ENCODE data around the gene RAPGEF2.

Gene RAPGEF2

DNA sequence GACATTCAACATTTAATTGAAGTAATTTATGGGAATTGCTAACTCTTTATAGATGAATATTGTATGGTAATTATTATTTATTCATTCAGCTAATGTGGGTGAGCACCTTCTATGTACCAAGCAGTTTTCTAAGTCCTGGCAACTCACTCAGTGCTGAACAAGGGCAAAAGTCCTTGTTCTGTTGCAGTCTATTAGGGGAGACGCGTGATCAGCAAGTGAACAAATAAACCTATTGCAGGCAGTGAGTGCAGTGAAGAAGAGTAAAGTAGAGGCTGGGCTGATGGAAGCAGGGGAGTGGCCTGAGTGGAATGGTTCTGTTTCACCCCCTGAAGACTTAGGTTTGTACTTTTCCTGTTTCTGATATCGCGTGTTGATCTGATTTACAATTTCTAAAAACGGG, 214.3 kb downstream of the RAPGEF2 start:
- POLR2A ChIA-PET: no interaction called here
- DNase-seq (ENCODE audit: extremely low spot score): no peak
- CTCF ChIA-PET: no interaction called here
- no peak for TF ChIP-seq TARDBP (IDR thresholded peaks at IDR 0.05)

DNA sequence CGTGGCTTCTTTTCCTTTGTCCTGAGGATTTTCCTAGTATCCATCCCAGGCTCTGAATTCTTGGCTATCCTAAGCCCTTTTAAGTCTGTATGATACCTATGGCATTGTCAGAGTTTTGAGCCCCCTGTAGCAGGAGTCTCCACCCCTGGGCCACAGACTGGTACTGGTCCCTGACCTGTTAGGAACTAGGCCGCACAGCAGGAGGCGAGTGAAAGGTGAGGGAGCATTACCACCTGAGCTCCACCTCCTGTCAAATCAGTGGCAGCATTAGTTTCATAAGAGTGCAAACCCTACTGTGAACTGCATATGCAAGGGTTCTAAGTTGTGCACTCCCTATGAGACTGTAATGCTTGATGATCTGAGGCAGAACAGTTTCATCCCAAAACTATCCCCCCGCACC, 216.1 kb downstream of the RAPGEF2 start:
- CTCF ChIA-PET: no interaction called here
- DNase-seq (ENCODE audit: extremely low spot score): no peak
- TF ChIP-seq L3MBTL2 (conservative IDR thresholded peaks at IDR 0.05): no peak
- no peak for TF ChIP-seq SP1 (IDR thresholded peaks at IDR 0.05)
- TF ChIP-seq FOXK2 (IDR thresholded peaks at IDR 0.05): no peak
- no peak for TF ChIP-seq ARNT (IDR thresholded peaks at IDR 0.05)
- TF ChIP-seq TARDBP (IDR thresholded peaks at IDR 0.05): no peak
- TF ChIP-seq BHLHE40 (IDR thresholded peaks at IDR 0.05; ENCODE audit: borderline replicate concordance): no peak
- no peak for TF ChIP-seq NFRKB (IDR thresholded peaks at IDR 0.05)
- no peak for TF ChIP-seq ZNF384 (IDR thresholded peaks at IDR 0.05)
- POLR2A ChIA-PET: no interaction called here

DNA sequence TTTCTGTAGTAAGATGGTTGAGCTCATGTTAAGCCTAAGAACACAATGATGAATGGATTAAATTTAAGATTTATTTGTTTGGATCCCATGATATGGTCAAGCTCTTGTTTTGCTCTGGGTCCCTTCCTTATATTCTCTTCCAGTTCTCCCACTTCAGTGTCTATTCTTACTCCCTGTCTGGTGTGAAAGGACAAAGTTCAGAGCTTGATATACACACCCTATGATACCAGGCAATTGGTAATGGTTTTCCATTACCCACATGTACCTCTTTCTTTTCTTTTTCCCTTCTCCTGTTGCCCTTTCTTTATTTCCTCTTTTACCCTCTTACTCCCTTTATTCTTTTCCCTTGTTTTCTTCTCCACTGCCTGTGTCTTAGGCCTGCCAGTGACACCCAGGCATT, 223.6 kb downstream of the RAPGEF2 start:
- CTCF ChIA-PET: no interaction called here
- POLR2A ChIA-PET: no interaction called here
- no peak for DNase-seq (ENCODE audit: extremely low spot score)
- TF ChIP-seq, protein P1, sequence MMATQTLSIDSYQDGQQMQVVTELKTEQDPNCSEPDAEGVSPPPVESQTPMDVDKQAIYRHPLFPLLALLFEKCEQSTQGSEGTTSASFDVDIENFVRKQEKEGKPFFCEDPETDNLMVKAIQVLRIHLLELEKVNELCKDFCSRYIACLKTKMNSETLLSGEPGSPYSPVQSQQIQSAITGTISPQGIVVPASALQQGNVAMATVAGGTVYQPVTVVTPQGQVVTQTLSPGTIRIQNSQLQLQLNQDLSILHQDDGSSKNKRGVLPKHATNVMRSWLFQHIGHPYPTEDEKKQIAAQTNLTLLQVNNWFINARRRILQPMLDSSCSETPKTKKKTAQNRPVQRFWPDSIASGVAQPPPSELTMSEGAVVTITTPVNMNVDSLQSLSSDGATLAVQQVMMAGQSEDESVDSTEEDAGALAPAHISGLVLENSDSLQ (IDR thresholded peaks at IDR 0.05): no peak
- TF ChIP-seq FOXA1 (IDR thresholded peaks at IDR 0.05): no peak
- TF ChIP-seq FOXK2 (IDR thresholded peaks at IDR 0.05): no peak
- TF ChIP-seq SP1 (IDR thresholded peaks at IDR 0.05): no peak
- no peak for TF ChIP-seq NFRKB (IDR thresholded peaks at IDR 0.05)
- no peak for TF ChIP-seq L3MBTL2 (conservative IDR thresholded peaks at IDR 0.05)
- TF ChIP-seq SUZ12 (IDR thresholded peaks at IDR 0.05): no peak
- no peak for TF ChIP-seq ARNT (IDR thresholded peaks at IDR 0.05)
- no peak for TF ChIP-seq LEF1 (IDR thresholded peaks at IDR 0.05; ENCODE audit: borderline replicate concordance)
- TF ChIP-seq CTBP1 (IDR thresholded peaks at IDR 0.05; ENCODE audit: borderline replicate concordance): no peak

DNA sequence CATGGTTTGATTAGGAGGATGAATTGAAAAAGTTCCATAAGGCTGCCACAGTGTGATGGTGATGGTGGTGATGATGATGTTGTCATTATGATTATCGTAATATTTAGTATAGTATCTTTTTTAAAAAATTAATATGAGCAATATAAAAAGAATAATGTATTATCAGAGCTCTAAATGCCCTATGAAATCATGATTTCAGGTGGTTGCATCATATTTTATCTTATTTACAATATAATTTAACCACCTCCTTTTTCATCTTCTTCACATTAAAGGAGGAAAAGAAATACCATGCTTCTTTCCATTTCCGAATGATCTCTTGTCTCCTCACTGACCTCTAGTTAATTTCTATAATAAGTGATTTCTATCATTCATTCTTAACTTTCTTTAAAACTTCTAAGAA, 225.9 kb downstream of the RAPGEF2 start:
- ChIA-PET POLR2A (no interaction called here), CTCF (interaction anchor here (0.6 kb wide), 2 partner anchors 14 to 24 kb away, joined by 4 to 5 read pairs; no protein-coding TSS in a partner anchor)
- no peak for TF ChIP-seq LEF1 (IDR thresholded peaks at IDR 0.05; ENCODE audit: borderline replicate concordance)
- no peak for TF ChIP-seq FOXM1 (IDR thresholded peaks at IDR 0.05; ENCODE audit: borderline replicate concordance)
- no peak for TF ChIP-seq TARDBP (IDR thresholded peaks at IDR 0.05)
- no peak for TF ChIP-seq SUZ12 (IDR thresholded peaks at IDR 0.05)
- TF ChIP-seq FOXK2 (IDR thresholded peaks at IDR 0.05): no peak
- TF ChIP-seq, protein P1 (IDR thresholded peaks at IDR 0.05): no peak
- TF ChIP-seq ARNT (IDR thresholded peaks at IDR 0.05): no peak
- no peak for TF ChIP-seq BHLHE40 (IDR thresholded peaks at IDR 0.05; ENCODE audit: borderline replicate concordance)
- TF ChIP-seq SP1 (IDR thresholded peaks at IDR 0.05): no peak
- TF ChIP-seq NFRKB (IDR thresholded peaks at IDR 0.05): no peak
- no peak for TF ChIP-seq ELF4 (IDR thresholded peaks at IDR 0.05)
- TF ChIP-seq CTBP1 (IDR thresholded peaks at IDR 0.05; ENCODE audit: borderline replicate concordance): no peak
- TF ChIP-seq FOXA1 (IDR thresholded peaks at IDR 0.05): no peak
- TF ChIP-seq HDGF (IDR thresholded peaks at IDR 0.05; ENCODE audit: borderline replicate concordance): no peak
- no peak for TF ChIP-seq ZNF384 (IDR thresholded peaks at IDR 0.05)
- DNase-seq (ENCODE audit: extremely low spot score): no peak

DNA sequence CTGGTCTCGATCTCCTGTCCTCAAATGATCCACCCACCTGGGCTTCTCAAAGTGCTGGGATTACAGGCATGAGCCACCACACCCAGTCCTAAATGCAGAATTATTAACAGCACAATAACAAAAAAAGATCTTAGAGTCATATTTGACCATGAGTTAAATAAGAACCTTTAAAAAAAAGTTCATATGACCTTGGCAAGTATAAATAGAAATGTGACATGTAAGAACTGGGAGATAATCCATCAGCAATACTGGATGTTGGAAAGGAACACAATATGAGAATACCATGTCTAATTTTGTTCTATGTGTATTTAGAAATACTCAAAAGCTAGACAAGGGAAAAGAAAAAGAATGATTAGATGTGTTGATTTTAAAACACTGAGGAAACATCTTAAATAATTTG, 231.6 kb downstream of the RAPGEF2 start:
- POLR2A ChIA-PET: no interaction called here
- CTCF ChIA-PET: no interaction called here
- DNase-seq (ENCODE audit: extremely low spot score): no peak
- no peak for TF ChIP-seq LEF1 (IDR thresholded peaks at IDR 0.05; ENCODE audit: borderline replicate concordance)
- no peak for TF ChIP-seq SUZ12 (IDR thresholded peaks at IDR 0.05)
- TF ChIP-seq, protein P1 (IDR thresholded peaks at IDR 0.05): no peak
- TF ChIP-seq BHLHE40 (IDR thresholded peaks at IDR 0.05; ENCODE audit: borderline replicate concordance): no peak
- TF ChIP-seq L3MBTL2 (conservative IDR thresholded peaks at IDR 0.05): no peak
- no peak for TF ChIP-seq FOXA1 (IDR thresholded peaks at IDR 0.05)
- TF ChIP-seq ARNT (IDR thresholded peaks at IDR 0.05): no peak
- no peak for TF ChIP-seq ELF4 (IDR thresholded peaks at IDR 0.05)
- no peak for TF ChIP-seq FOXK2 (IDR thresholded peaks at IDR 0.05)
- TF ChIP-seq NFRKB (IDR thresholded peaks at IDR 0.05): no peak
- TF ChIP-seq TARDBP (IDR thresholded peaks at IDR 0.05): no peak
- TF ChIP-seq ZNF384 (IDR thresholded peaks at IDR 0.05): no peak
- no peak for TF ChIP-seq CTBP1 (IDR thresholded peaks at IDR 0.05; ENCODE audit: borderline replicate concordance)
- TF ChIP-seq FOXM1 (IDR thresholded peaks at IDR 0.05; ENCODE audit: borderline replicate concordance): no peak
- TF ChIP-seq SP1 (IDR thresholded peaks at IDR 0.05): no peak
- no peak for TF ChIP-seq HDGF (IDR thresholded peaks at IDR 0.05; ENCODE audit: borderline replicate concordance)

DNA sequence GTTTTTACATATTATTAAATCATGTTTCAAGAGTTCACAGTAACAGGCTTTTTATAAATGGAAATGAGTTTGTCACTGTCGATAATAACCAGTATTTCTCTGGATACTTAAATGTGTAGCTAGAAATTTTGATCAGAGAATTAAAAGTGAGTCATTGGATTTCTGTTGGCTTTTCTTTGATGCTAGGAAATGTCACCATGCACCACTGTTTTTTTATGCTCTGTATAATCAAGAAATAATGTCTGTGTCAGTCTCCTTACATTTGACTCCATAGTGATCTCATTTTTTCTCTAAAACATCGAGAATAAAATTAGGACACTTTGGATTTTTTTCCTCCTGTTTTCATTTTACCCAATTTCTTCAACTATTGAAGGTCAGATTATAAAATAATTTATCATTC, 234.2 kb downstream of the RAPGEF2 start:
- ChIA-PET POLR2A (no interaction called here), CTCF (interaction anchor here (0.6 kb wide), 2 partner anchors 16 to 273 kb away, joined by 3 read pairs; no protein-coding TSS in a partner anchor)
- DNase-seq (ENCODE audit: extremely low spot score): no peak
- TF ChIP-seq HDGF (IDR thresholded peaks at IDR 0.05; ENCODE audit: borderline replicate concordance): no peak
- TF ChIP-seq LEF1 (IDR thresholded peaks at IDR 0.05; ENCODE audit: borderline replicate concordance): no peak
- TF ChIP-seq FOXK2 (IDR thresholded peaks at IDR 0.05): no peak
- TF ChIP-seq NFRKB (IDR thresholded peaks at IDR 0.05): no peak
- TF ChIP-seq SP1 (IDR thresholded peaks at IDR 0.05): no peak
- no peak for TF ChIP-seq BHLHE40 (IDR thresholded peaks at IDR 0.05; ENCODE audit: borderline replicate concordance)
- TF ChIP-seq ARNT (IDR thresholded peaks at IDR 0.05): no peak
- no peak for TF ChIP-seq TARDBP (IDR thresholded peaks at IDR 0.05)
- no peak for TF ChIP-seq ELF4 (IDR thresholded peaks at IDR 0.05)
- no peak for TF ChIP-seq ZNF384 (IDR thresholded peaks at IDR 0.05)
- TF ChIP-seq SUZ12 (IDR thresholded peaks at IDR 0.05): no peak
- TF ChIP-seq, protein P1 (IDR thresholded peaks at IDR 0.05): no peak
- no peak for TF ChIP-seq FOXM1 (IDR thresholded peaks at IDR 0.05; ENCODE audit: borderline replicate concordance)
- no peak for TF ChIP-seq CTBP1 (IDR thresholded peaks at IDR 0.05; ENCODE audit: borderline replicate concordance)
- no peak for TF ChIP-seq L3MBTL2 (conservative IDR thresholded peaks at IDR 0.05)
- no peak for TF ChIP-seq FOXA1 (IDR thresholded peaks at IDR 0.05)
